Esophagus squamous epithelium (tissue), 4 donors: ENCODE results near the gene ALDH3B1.

ENCODE experiments used
- CTCF ChIP-seq, 6 experiments: fragments of 450-650 bp in 4 of 6; fragments of 200-600 bp in 2 of 6; sonication (generic) in 2 of 6; IDR thresholded peaks; one replicate each; pipeline ENCODE4 v1.5.1; 2016 to 2019; ENCODE audit warnings: antibody characterized with exemption in 6 of 6, mild to moderate bottlenecking in 4 of 6, moderate library complexity in 4 of 6
- POLR2A ChIP-seq, 4 donors: fragments of 450-650 bp; IDR thresholded peaks; one replicate each; pipeline ENCODE4 v1.6.1; 2017; ENCODE audit warnings: antibody characterized with exemption in 4 of 4, mild to moderate bottlenecking in 4 of 4, moderate library complexity in 3 of 4

DNA sequence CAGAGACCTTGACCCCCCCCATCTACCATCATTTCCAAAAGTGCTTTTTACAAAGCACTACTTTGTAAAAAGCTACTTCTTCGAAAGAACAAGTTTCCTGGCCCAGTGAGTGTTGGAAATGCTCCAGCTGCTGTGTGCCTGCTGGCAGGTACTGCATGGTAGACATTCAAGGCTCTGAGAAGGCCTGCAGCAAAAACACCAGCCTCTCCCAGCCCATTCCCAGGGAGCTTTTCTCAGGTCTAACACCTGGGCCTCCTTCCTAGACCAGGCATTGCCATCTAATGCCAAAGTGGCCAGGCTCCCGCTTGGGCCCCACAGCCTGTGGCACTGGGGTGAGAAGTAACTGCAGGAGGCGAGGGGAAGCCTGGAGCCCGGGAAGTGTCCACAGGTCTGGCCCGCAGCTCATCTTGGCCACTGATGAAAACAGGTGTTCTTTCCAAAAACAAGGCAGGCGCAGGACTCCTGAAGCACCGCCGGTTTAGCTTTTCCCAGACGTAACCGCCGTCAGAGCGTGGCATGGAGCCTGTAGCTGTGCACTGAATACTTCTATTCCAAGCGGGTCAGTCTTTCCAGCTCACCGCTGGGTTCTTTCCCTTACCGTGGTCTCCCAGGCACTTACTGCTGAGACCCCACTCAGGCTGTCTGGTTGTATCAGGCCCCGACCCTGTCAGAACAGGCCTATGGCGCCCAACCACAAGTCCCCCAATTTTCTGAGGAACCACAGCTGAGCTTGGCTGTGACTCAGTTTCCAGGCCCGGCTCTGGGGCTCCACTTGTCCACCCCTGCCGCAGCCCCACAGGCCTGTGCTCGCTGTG, 27.5 kb downstream of the ALDH3B1 start:
- TF ChIP-seq CTCF (IDR thresholded peaks at IDR 0.05) (no peak), POLR2A (IDR thresholded peaks at IDR 0.05) (no peak)
